Peyer's patch (tissue), 4 donors: ENCODE data around the gene GPX3. TPM values are rescaled to one million over a fixed set of nuclear protein-coding genes. Genes with fewer than 3 reads are reported as not detected.

Experiments used
- DNase-seq, 3 donors: peaks; one replicate each; pipeline ENCODE4 v3.0.0-alpha.2; 2017 to 2019
- H3K27ac ChIP-seq, 4 donors: fragments of 200-600 bp; sonication (generic); one replicate each; pipeline ENCODE4 v1.5.1; 2016 to 2019
- H3K27me3 ChIP-seq, 2 donors: fragments of 200-600 bp; sonication (generic); one replicate each; pipeline ENCODE4 v1.5.1; 2019
- H3K36me3 ChIP-seq, 3 donors: fragments of 200-600 bp; sonication (generic); one replicate each; pipeline ENCODE4 v1.5.1; 2016 to 2019
- H3K4me1 ChIP-seq, 4 donors: fragments of 200-600 bp; sonication (generic); one replicate each; pipeline ENCODE4 v1.5.1; 2016 to 2019
- H3K4me3 ChIP-seq, 4 donors: fragments of 200-600 bp; sonication (generic); 1 replicate in 3 of 4; 2 replicates in 1 of 4; pipeline ENCODE4 v1.5.1; 2016 to 2019; ENCODE audit warnings: mild to moderate bottlenecking in 1 of 4
- H3K9me3 ChIP-seq, 4 donors: fragments of 200-600 bp; sonication (generic); one replicate each; pipeline ENCODE4 v1.5.1; 2016 to 2019; ENCODE audit warnings: mild to moderate bottlenecking in 1 of 4
- POLR2A ChIP-seq, 2 donors: fragments of 450-650 bp; IDR thresholded peaks; one replicate each; pipeline ENCODE4 v1.5.1; 2017; ENCODE audit warnings: antibody characterized with exemption in 2 of 2, mild to moderate bottlenecking in 2 of 2, moderate library complexity in 2 of 2
- total RNA-seq, 4 donors: library from RNA; depleted of rRNA; stranded (reverse); fragments of >200 nt; gene quantifications; one replicate each; pipeline ENCODE4 v1.1.0, GENCODE V29; 2016
- TF ChIP-seq, protein P1 (sequence below), 6 experiments: fragments of 450-650 bp in 4 of 6; fragments of 200-600 bp in 2 of 6; sonication (generic) in 1 of 6; IDR thresholded peaks; one replicate each; pipeline ENCODE4 v1.5.1; 2017 to 2019; ENCODE audit warnings: antibody characterized with exemption in 6 of 6, mild to moderate bottlenecking in 3 of 6, moderate library complexity in 1 of 6

The GPX3 gene
- total RNA-seq, 4 donors from 2014 or later, result 143 to 690 (median 479) TPM

DNA sequence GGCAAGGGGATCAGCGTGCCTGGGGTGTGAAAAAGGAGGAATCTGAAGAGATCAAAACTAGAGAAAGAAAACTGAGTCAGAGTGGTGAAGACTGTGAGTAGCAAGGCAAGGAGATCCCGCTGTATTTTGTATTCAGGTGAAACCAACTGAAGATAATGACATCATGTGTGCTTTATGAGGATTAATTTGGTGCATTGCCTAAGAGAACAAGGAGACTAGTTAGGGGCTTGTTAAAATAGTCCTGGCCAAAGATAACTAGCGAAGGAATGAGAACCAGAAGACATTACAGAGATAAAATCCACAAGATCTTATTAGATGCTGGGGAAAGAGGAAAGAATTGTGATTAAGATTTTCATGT lies 16.9 kb upstream of the GPX3 start:
- TF ChIP-seq, protein P1, sequence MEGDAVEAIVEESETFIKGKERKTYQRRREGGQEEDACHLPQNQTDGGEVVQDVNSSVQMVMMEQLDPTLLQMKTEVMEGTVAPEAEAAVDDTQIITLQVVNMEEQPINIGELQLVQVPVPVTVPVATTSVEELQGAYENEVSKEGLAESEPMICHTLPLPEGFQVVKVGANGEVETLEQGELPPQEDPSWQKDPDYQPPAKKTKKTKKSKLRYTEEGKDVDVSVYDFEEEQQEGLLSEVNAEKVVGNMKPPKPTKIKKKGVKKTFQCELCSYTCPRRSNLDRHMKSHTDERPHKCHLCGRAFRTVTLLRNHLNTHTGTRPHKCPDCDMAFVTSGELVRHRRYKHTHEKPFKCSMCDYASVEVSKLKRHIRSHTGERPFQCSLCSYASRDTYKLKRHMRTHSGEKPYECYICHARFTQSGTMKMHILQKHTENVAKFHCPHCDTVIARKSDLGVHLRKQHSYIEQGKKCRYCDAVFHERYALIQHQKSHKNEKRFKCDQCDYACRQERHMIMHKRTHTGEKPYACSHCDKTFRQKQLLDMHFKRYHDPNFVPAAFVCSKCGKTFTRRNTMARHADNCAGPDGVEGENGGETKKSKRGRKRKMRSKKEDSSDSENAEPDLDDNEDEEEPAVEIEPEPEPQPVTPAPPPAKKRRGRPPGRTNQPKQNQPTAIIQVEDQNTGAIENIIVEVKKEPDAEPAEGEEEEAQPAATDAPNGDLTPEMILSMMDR (IDR thresholded peaks at IDR 0.05), result no peak
- TF ChIP-seq POLR2A (IDR thresholded peaks at IDR 0.05), result no peak
- no peak for DNase-seq
- Histone ChIP-seq H3K36me3 (no peaks in the 10 kb centered on the region), H3K4me3 (no peak overlapping the region), H3K27me3 (no peaks in the 10 kb centered on the region), H3K4me1 (peaks cover 0 to 35% (median 4%) of the 10 kb centered on the region in 4 donors), H3K27ac (peak overlapping the region in 2 of 4 donors; percentile 22 to 89), H3K9me3 (no peaks in the 10 kb centered on the region)

DNA sequence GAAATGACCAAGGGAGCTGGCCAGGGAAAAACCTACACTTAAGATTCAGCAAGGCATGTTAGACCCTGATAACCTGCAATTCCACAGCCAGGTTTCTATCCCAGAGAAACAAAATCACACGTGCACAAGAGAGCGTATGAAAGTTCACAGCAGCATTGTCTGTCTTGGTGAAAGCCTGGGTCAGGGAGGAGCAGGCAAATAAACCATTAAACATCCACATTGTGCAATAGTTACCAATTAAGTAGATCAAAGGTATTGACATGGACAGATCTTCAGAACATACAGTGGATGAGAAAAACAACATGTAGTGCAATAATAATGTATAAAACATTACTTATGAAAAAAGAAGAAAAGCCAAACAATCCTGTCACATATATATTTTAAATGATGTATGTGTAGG lies 15.9 kb upstream of the GPX3 start:
- no peak for TF ChIP-seq POLR2A (IDR thresholded peaks at IDR 0.05)
- TF ChIP-seq, protein P1 (IDR thresholded peaks at IDR 0.05), result no peak
- Histone ChIP-seq H3K36me3 (no peaks in the 10 kb centered on the region), H3K27me3 (no peaks in the 10 kb centered on the region), H3K4me1 (peaks cover 0 to 35% (median 4%) of the 10 kb centered on the region in 4 donors), H3K4me3 (no peak overlapping the region), H3K27ac (peak overlapping the region in 3 of 4 donors; percentile 22 to 89 (median 83)), H3K9me3 (no peaks in the 10 kb centered on the region)
- DNase-seq, result no peak

DNA sequence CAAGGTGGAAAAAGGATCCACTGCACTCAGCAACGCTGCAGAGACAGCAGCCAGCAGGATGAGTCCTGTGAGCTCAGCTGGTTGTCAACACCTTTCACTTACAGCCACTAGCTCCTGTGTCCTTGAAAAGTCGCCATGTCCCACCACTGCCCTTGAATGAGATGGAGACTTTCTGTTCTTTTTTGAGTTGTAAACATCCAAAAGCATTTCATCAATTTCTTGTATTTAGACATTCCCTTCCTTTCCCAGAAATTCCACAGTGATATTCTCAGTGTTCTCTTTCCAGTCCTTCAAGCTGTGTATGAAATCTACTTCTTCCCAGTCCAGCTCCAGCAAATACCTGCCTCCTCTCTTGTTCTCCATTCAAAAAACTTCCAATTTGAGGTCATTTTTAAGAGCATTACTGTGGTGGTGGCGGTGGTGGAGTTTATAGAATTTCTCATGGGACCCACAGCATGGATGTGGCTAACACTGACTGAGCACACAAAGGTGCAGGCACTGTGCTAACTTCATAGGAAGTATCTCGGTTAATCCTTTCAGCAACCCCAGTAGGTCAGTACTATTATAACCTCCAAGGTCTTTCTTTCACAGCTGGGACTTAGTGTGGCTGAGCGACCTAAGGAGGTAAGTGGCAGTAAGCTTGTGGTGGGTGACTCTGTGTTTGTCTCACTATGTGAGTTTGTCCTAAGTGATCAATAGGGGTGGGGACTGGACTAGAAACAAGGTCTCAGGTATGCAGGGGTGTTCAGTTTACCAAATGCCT lies 15.0 kb upstream of the GPX3 start:
- no peaks in the 10 kb centered on the region for H3K27me3 ChIP-seq
- peak overlapping the region in 1 of 4 donors; percentile 20 for H3K4me3 ChIP-seq
- H3K36me3 ChIP-seq, result no peaks in the 10 kb centered on the region
- H3K4me1 ChIP-seq, result peaks cover 0 to 35% (median 4%) of the 10 kb centered on the region in 4 donors
- H3K9me3 ChIP-seq, result no peaks in the 10 kb centered on the region
- peak overlapping the region; percentile 38 to 89 (median 79) for H3K27ac ChIP-seq
- DNase-seq, result peak in 1 of 3 donors; percentile 62
- TF ChIP-seq, protein P1 (IDR thresholded peaks at IDR 0.05), result no peak
- no peak for TF ChIP-seq POLR2A (IDR thresholded peaks at IDR 0.05)

DNA sequence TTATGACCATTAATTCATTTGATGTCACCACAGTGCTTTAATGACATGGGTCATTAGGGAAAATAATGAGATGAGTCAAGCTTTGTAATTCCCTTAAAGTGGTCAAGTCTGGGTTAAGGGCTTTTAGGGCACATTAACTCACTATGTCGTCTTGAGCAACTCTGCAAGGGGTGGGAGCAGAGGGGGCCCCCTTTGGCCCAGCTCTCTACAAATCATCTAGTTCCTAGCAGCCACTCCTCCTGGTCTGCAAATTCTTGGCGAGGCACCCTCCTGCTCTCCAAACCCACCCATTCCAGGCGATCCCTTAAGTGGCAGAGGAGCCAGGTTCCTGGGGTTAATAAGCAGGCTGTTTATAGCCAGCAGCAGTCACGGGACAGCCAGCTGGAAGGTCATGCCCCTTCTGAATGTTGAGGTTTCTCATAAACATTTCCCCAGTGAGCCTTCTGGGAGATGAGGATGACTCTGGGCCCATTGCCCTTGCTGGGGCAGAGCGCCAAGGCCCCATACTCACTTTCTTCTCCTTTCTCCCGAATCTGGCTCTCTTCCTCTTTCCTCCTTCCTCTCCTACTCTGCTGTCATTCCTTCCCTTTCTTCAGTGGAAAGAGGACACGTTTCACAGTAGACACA lies 14.3 kb upstream of the GPX3 start:
- peaks cover 0 to 35% (median 4%) of the 10 kb centered on the region in 4 donors for H3K4me1 ChIP-seq
- peak; percentile 37 to 89 (median 65) for DNase-seq

DNA sequence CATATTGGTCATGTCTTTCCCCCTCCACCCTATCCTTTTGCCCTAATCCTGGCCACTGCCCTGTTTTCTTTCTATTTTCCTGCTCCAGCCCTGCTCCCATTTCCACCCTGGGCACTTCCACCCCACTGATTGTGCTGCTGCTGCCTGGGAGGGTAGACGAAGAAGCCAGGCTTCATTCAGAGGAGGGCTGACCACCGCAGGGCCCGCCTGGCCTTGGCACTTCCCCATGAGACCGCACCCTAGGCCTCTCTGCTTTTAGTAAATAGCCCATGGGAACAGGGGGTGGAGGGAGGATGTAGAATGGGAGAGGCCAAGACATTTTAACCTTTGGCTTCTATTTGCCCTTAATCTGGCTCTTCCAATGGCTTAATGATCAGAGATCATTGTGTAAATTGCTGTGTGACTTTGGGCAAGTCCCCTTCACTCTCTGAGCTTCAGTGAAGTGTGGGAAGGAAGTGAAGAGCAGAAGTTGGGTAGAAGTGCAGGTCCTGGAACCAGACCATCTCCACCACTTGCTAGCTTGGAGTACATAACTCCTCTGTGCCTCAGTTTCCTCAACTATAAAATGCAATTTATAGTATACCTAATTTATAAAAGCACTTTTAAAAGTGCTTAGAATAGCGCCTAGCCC lies 13.6 kb upstream of the GPX3 start:
- no peak for DNase-seq

More for the DNA sequence above, 14.3 kb upstream of the GPX3 start:
- TF ChIP-seq POLR2A (IDR thresholded peaks at IDR 0.05), result no peak
- TF ChIP-seq, protein P1 (IDR thresholded peaks at IDR 0.05), result no peak
- H3K27ac ChIP-seq, result peak overlapping the region; percentile 65 to 89 (median 80)
- H3K27me3 ChIP-seq, result no peaks in the 10 kb centered on the region
- H3K36me3 ChIP-seq, result no peaks in the 10 kb centered on the region
- no peak overlapping the region for H3K4me3 ChIP-seq
- H3K9me3 ChIP-seq, result no peaks in the 10 kb centered on the region

More for the DNA sequence above, 13.6 kb upstream of the GPX3 start:
- H3K4me3 ChIP-seq, result no peak overlapping the region
- TF ChIP-seq, protein P1 (IDR thresholded peaks at IDR 0.05), result no peak
- no peak for TF ChIP-seq POLR2A (IDR thresholded peaks at IDR 0.05)
- H3K27ac ChIP-seq, result peak overlapping the region; percentile 65 to 89 (median 80)
- H3K36me3 ChIP-seq, result no peaks in the 10 kb centered on the region
- H3K9me3 ChIP-seq, result no peaks in the 10 kb centered on the region
- H3K27me3 ChIP-seq, result no peaks in the 10 kb centered on the region
- peaks cover 0 to 35% (median 4%) of the 10 kb centered on the region in 4 donors for H3K4me1 ChIP-seq
